HEK293T (cell line): ENCODE measurements around the gene AKR1B15.

Source experiments
- ARNT ChIP-seq: fragments of 450-650 bp; IDR thresholded peaks from 2 replicates; pipeline ENCODE4 v1.6.1; 2017; ENCODE audit warnings: mild to moderate bottlenecking
- FOXM1 ChIP-seq: fragments of 450-650 bp; IDR thresholded peaks from 2 replicates; pipeline ENCODE4 v1.6.1; 2017; ENCODE audit warnings: mild to moderate bottlenecking, borderline replicate concordance
- L3MBTL2 ChIP-seq: fragments of 450-650 bp; conservative IDR thresholded peaks from 2 replicates; pipeline ENCODE4 v1.6.1; 2016; ENCODE audit warnings: mild to moderate bottlenecking
- NFRKB ChIP-seq: fragments of 450-650 bp; IDR thresholded peaks from 2 replicates; pipeline ENCODE4 v1.6.1; 2016; ENCODE audit warnings: mild to moderate bottlenecking, moderate library complexity
- SP1 ChIP-seq: fragments of 450-650 bp; IDR thresholded peaks from 2 replicates; pipeline ENCODE4 v1.6.1; 2017
- SUZ12 ChIP-seq: fragments of 450-650 bp; IDR thresholded peaks from 2 replicates; pipeline ENCODE4 v1.6.1; 2016; ENCODE audit warnings: mild to moderate bottlenecking
- TARDBP ChIP-seq: fragments of 450-650 bp; IDR thresholded peaks from 2 replicates; pipeline ENCODE4 v1.6.1; 2016

DNA sequence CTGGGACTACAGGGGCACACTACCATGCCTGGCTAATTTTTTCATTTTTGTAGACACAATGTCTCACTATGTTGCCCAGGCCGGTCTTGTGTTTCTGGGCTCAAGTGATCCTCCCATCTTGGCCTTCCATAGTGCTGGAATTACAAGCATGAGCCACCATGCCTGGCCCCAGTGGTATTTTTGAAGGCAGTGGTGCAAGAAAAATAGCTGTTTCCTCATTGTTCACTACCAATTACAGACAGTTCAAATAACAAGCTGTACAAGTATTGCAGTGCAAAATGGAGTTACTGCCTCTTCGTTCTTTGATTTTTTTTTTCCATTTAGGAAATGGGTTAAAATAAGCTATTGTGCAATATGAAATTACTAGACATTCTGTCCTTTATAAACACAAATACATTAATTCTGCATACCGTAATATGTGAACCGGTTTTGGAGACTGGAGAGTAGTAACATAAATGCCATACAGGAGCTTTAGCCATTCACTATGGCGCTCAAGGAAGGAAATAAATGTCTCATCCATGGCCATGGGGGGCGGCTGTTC lies 62.8 kb downstream of the AKR1B15 start:
- TF ChIP-seq NFRKB (no peak), FOXM1 (no peak), ARNT (no peak), SUZ12 (no peak), TARDBP (no peak), SP1 (no peak), L3MBTL2 (no peak)
